HL-60/S4 treated with phorbol 12-myristate 13-acetate at 8.2 ng/mL for 4 days and 3 days (cell line): ENCODE measurements around the gene NAT14.
"Not testable (repeated sequence)": the region's sequence is repeated elsewhere in the genome, so short reads cannot be mapped to it uniquely, and the experiment has no call there.

ENCODE experiments used
- in situ Hi-C: fragments of 300-500 bp; cut with MboI; formaldehyde crosslinking; loops from 2 replicates; pipeline ENCODE4 v1.15.0; 2022; ENCODE audit warnings: low sequenced_read_pairs

NAT14 gene

GRCh38 chr19:55485439-55486011, 537 bp downstream of the NAT14 start:
- in situ Hi-C loops = no loop called here

- in situ Hi-C loops = no loop called here
Observed at GRCh38 chr19:55486043-55486970, 1.3 kb downstream of the NAT14 start.

- in situ Hi-C loops = no loop called here
Observed at GRCh38 chr19:55486971-55487923, 2.3 kb downstream of the NAT14 start.

GRCh38 chr19:55487924-55488687, 3.1 kb downstream of the NAT14 start, which contains the start of gene SSC5D:
Gene SSC5D (plus strand): TSS chr19:55488436. CDS start chr19:55488590, 154 bp downstream.
- in situ Hi-C loops = no loop called here

GRCh38 chr19:55488986-55489710, 4.2 kb downstream of the NAT14 start:
- in situ Hi-C loops = no loop called here

GRCh38 chr19:55489711-55490477, 4.9 kb downstream of the NAT14 start:
- in situ Hi-C loops = no loop called here

- in situ Hi-C loops = no loop called here
Observed at GRCh38 chr19:55490478-55491432, 5.8 kb downstream of the NAT14 start.

- in situ Hi-C loops = no loop called here
Observed at GRCh38 chr19:55491546-55492360, 6.8 kb downstream of the NAT14 start.

- in situ Hi-C loops = no loop called here
Observed at GRCh38 chr19:55492362-55492944, 7.5 kb downstream of the NAT14 start.

GRCh38 chr19:55493052-55493644, 8.2 kb downstream of the NAT14 start:
- in situ Hi-C loops = no loop called here

- in situ Hi-C loops = no loop called here
Observed at GRCh38 chr19:55493645-55494171, 8.7 kb downstream of the NAT14 start.

GRCh38 chr19:55494172-55494761, 9.3 kb downstream of the NAT14 start:
- in situ Hi-C loops = no loop called here

- in situ Hi-C loops = no loop called here
Observed at GRCh38 chr19:55495646-55496349, 10.8 kb downstream of the NAT14 start.

- in situ Hi-C loops = not testable (repeated sequence)
Observed at GRCh38 chr19:55496820-55497219, 11.8 kb downstream of the NAT14 start.

GRCh38 chr19:55497763-55498162, 12.8 kb downstream of the NAT14 start:
- in situ Hi-C loops = no loop called here
